ENCODE data around the gene PAXIP1.
A peak's percentile ranks its signal among the peaks of the same experiment; 100 is the strongest.

GRCh38 chr7:154927624-154928125, 75.2 kb downstream of the PAXIP1 start:
- no peak for TF ChIP-seq POLR2A (IDR thresholded peaks at IDR 0.05)
- peak; percentile 33 to 80 (median 64) for TF ChIP-seq CTCF (IDR thresholded peaks at IDR 0.05)

Data from heart left ventricle (tissue), 13 donors.